Limb (tissue), 2 donors: ENCODE data around the gene NAP1L4.
A peak's percentile ranks its signal among the peaks of the same experiment; 100 is the strongest.

Source experiments
- DNase-seq, 2 donors: peaks; one replicate each; pipeline ENCODE4 v3.0.0-alpha.2; 2016; ENCODE audit errors: extremely low spot score in 2 of 2

Gene NAP1L4

GRCh38 chr11:2963761-2964160, 28.4 kb downstream of the NAP1L4 start:
- no peak for DNase-seq

GRCh38 chr11:2963112-2963754, 28.9 kb downstream of the NAP1L4 start:
- DNase-seq = no peak

DNA sequence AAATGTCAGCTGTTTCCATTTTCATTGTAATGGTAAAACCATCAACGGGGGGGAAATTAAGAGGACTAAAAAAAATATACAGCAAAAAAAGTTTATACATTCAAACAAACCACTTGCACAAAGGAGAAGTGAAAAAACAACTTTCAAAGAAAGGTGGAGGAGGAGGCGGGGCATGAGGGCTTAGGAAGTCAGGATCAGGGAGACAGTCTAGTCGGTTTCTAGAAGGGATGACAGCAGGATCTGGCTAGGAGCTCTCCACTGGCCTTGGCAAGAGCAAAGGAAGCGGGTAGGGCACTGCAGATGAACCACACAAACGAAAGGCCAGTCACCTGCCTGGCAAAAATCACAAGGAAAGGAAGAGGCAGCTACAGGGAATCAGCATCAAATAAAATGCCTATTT, 31.0 kb downstream of the NAP1L4 start:
- DNase-seq = no peak

- no peak for DNase-seq
Observed at GRCh38 chr11:2960139-2960538, 32.0 kb downstream of the NAP1L4 start.

- no peak for DNase-seq
Observed at GRCh38 chr11:2958251-2958650, 33.9 kb downstream of the NAP1L4 start.

DNA sequence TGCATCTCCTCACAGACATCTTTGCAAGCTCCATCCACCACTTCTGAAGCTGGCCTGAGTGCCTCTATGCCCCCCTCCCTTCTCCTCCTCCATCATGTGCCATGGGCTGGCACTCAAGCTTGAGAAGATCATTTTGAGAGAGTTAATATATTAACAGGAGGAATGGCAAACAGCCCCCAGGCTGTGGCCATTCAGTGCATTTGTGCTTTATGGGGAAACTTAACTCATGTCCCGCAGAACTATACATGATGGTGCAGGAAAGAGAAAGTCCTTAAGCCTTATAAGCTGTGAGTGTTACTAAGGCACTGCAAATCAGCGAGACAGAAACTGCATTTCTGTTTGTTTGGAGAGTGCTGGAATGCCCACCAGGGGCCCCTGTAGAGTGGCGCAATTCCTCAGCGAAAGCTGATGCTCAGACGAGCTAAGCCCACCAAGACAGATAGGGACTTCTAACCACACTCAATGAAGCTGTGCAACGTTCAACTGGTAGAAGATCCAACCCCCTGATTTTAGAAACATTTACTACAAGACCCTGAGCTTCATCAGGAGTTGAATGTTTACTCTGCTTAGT, 36.1 kb downstream of the NAP1L4 start:
- no peak for DNase-seq

DNA sequence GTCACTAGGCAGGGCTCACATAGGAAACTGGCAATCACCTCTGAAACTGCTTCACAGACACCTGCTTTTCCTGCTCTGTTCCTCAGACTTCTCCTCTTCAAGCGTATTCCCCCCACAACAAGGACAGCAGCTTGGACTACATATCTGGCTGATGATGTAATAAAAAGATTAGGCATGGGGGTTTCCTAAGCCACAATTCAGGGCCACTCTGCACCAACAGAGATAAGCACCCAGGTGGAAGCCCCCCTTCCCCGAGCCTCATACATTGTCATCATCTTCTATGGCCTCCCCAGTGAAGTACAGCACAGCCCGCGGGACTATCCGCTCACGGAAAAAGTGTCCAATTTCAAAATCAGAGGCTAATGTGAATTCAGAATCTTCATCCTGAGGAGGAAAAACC, 37.9 kb downstream of the NAP1L4 start:
- no peak for DNase-seq

GRCh38 chr11:2952290-2952689, 39.8 kb downstream of the NAP1L4 start:
- no peak for DNase-seq

DNA sequence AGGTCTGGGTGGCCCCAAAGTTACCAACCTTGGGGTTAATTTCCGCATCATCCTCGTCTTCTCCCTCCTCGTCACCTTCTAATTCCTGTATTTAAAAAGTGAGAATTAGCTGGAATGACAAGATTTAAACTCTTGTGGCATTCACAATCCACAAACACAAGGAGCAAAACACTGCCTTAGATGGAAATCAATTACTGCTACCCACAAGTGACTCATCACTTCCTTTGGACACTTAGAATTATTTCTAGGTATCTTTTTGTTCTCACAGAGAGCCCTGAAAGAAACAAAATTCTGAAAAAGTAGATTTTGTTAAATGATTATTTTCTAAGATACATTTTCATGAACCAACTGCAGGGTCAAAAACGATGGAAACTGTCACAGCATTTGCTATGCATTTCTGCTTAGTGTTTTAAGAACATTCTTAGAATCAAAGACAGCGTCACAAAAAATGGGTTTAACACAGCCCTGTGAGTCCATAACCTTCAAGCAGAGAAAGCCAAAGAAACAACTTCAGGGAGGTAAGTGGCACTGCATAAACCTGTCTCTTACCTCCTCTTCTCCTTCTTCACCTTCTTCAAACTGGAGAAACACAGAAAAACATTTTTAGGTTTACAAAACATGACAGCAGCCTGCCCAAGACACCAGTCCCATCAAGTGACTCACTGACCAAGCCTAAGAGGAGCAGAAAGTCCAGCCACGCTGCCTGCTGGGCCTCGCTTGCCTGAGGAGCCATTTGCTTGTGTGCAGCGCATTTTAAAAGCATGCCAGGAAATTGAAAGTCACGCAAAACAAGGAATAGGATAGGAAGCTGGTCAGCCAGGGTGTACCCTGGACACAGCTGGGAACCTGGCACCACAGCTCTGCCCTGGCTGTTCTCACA, 40.7 kb downstream of the NAP1L4 start:
- no peak for DNase-seq

GRCh38 chr11:2950825-2951224, 41.3 kb downstream of the NAP1L4 start:
- no peak for DNase-seq

GRCh38 chr11:2949920-2950319, 42.2 kb downstream of the NAP1L4 start:
- no peak for DNase-seq

DNA sequence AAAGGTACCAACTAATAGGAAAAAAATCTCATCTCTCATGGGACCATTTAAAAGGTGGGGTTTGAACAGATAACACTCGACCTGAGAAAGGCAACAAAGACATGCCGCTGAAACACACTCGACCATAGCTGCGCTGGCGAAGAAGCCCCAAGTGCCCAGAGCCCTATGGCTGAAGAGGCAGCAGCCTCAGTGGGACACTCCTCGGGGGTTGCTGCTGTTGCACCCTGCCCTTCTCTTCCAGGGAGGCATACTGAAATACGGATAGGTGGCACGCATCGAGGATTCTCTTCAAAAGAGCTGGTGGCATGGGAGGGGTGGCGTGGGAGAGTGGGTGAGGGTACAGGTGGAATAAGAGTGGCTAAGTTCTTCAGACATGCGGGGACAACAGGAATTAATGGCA, 44.4 kb downstream of the NAP1L4 start:
- no peak for DNase-seq

GRCh38 chr11:2945757-2946287, 46.3 kb downstream of the NAP1L4 start:
- no peak for DNase-seq

GRCh38 chr11:2945031-2945756, 46.9 kb downstream of the NAP1L4 start:
- peak; percentile 76 to 81 for DNase-seq

DNA sequence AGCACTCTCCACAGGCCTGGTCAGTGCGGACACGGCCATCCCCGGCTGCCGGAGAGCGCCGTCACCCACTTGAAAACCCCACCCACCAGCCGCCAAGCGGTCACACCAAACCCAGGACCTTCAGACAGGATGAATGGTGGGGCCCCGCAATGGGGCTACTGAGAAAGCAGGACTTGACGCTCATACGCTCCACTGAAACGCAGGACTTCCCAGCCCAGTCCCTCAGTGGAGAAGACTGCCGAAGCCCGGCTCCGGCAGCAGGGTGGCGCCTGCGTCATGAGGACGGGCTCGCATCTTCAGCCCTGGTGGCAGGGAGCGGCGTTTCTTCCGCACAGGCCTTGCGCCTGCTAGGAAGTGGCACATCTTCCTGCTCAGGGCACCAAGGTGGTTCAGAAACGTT, 47.6 kb downstream of the NAP1L4 start:
- DNase-seq = no peak

DNA sequence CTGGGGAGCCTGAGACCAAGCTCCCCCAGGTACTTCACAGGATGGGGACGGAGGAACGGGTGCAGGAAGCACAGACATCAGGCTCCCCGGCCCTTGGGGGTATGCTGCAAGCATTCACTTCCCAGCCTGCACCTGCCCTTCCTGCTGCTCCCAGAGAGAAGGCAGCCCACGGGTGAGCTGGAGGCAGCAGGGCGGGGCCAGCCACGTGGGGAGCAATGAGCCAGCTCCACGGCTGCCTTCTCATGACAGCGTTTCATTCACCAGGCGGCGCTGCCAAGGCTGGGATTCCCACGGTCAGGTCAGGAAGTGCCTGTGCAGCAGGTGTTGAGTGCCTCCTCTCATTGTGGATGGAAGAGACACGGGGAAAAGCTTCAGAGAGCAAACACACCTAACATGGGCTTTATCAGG, 48.4 kb downstream of the NAP1L4 start:
- no peak for DNase-seq

DNA sequence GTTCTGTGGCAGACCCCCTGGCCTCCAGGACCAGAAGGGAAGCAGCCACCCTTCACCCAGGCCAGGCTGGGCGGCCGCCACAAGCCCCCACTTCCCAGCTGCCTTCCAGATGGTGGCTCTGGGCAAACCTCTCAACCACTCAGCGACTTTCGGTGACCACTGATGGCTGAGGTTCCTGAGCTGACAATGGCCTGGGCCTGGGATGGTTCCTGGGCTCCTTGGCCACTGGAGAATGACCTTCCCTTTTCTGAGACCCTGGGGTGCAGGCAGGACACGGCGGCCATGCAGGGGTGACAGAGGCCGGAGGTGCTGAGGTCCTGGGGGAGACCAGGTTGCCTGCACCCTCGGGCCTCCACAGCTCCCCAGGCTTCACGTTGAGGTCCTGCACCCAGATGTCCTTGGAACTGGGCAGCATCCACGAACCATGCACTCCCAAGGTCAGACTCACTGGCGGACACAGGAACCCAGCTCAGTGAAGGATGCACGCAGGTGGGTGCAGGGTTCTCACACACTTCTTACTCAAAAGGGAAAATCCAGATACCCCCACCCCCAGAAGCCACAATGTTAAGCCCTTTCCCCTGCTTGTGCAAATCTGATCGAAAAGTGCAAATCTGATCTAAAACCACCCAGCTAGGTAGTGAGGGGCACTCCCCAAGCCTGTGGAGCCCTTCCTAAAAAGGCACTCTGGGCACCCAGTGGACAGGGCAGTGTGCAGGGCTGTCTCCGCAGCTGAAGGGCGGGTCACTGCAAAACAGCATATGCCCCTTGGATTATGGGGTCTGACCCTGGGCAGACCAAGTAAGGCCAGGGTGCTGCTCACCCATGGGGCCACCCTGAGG, 49.0 kb downstream of the NAP1L4 start:
- no peak for DNase-seq

DNA sequence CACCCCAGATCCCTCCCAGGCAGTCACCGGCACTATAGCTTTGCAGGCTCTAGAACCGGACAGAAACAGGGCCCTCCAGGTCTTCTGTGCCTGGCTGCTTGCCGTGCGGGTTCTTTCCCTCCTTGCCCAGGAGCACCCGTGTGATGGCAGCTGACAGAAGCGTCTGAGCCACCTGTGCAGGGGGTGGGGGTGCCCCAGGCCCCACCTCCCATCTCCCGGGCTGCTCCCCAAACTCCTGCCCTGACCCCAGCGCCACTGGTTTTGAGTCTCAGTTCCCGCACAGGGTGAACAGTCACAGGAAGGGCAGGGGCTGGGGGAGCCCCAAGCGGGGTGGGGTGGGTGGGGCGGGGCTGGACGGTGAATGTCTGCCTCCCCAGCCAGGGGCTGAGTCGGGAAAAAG, 49.7 kb downstream of the NAP1L4 start:
- no peak for DNase-seq

GRCh38 chr11:2940921-2941821, 51.0 kb downstream of the NAP1L4 start:
- peak in 1 of 2 donors; percentile 38 for DNase-seq
